H1 (cell line): ENCODE data around the gene GKN2. TPM values are rescaled to one million over a fixed set of nuclear protein-coding genes. Genes with fewer than 3 reads are reported as not detected.

Experiments
- CTCF ChIA-PET: fragments of 300-600 bp; sonication (Branson Sonifier 250); formaldehyde crosslinking; loops from one replicate; lab custom pipeline; 2021; ENCODE audit not compliant: partially characterized antibody; lab: Charles Lee
- POLR2A ChIA-PET: fragments of 300-600 bp; sonication (Branson Sonifier 250); formaldehyde crosslinking; loops from one replicate; lab custom pipeline; 2021; ENCODE audit warnings: inconsistent platforms; ENCODE audit not compliant: partially characterized antibody; lab: Charles Lee
- DNase-seq, 2 experiments: peaks; one replicate each; pipeline versions ENCODE4 v3.0.0 to v3.0.0-alpha.2; 2010 to 2022; ENCODE audit warnings: low spot score in 2 of 2, low read depth in 1 of 2, mixed read lengths in 1 of 2
- FAIRE-seq: peaks from 2 replicates; lab custom pipeline; 2011; peaks lifted over from hg19 to GRCh38; lab: Jason Lieb, UNC
- H2AFZ ChIP-seq: 2 replicates; pipeline ENCODE4 v1.8.1; 2012; ENCODE audit warnings: low read length, inconsistent platforms
- H2AK5ac ChIP-seq: 2 replicates; pipeline ENCODE4 v1.6.1; 2013; ENCODE audit warnings: low read depth, low read length
- H2BK120ac ChIP-seq: replicated peaks from 2 replicates; pipeline ENCODE3; 2013; ENCODE audit warnings: low read depth, low read length, inconsistent platforms
- H2BK12ac ChIP-seq: 2 replicates; pipeline ENCODE4 v1.6.1; 2013; ENCODE audit warnings: low read depth, low read length
- H2BK15ac ChIP-seq: 2 replicates; pipeline ENCODE4 v1.6.1; 2013; ENCODE audit warnings: low read length
- H2BK20ac ChIP-seq: 2 replicates; pipeline ENCODE4 v1.6.1; 2013; ENCODE audit warnings: low read length
- H2BK5ac ChIP-seq: 2 replicates; pipeline ENCODE4 v1.6.1; 2013; ENCODE audit warnings: low read depth, low read length
- H3K14ac ChIP-seq: 2 replicates; pipeline ENCODE4 v1.6.1; 2013; ENCODE audit warnings: inconsistent platforms; ENCODE audit not compliant: insufficient read length
- H3K18ac ChIP-seq: 2 replicates; pipeline ENCODE4 v1.6.1; 2013; ENCODE audit warnings: low read length; ENCODE audit errors: extremely low read depth
- H3K23ac ChIP-seq: 2 replicates; pipeline ENCODE4 v1.6.1; 2013; ENCODE audit warnings: inconsistent platforms; ENCODE audit not compliant: insufficient read length
- H3K23me2 ChIP-seq: 2 replicates; pipeline ENCODE4 v1.6.1; 2013; ENCODE audit warnings: low read depth, low read length
- H3K27ac ChIP-seq: 2 replicates; pipeline ENCODE4 v1.6.1; 2011; ENCODE audit warnings: low read depth, low read length, inconsistent platforms
- H3K27me3 ChIP-seq, 4 experiments: replicated peaks in 1 of 4; 1 replicate in 1 of 4; 2 replicates in 3 of 4; pipeline versions ENCODE4 v1.6.1 to v1.8.1; 2011 to 2013; ENCODE audit warnings: low read length in 3 of 4, mild to moderate bottlenecking in 3 of 4, inconsistent platforms in 2 of 4, mixed read lengths in 2 of 4, moderate library complexity in 1 of 4; ENCODE audit not compliant: control insufficient read depth in 3 of 4, insufficient read depth in 3 of 4; ENCODE audit errors: extremely low read depth in 1 of 4
- H3K36me3 ChIP-seq, 4 experiments: 2 replicates each; pipeline versions ENCODE4 v1.6.1 to v1.8.1; 2011 to 2013; ENCODE audit warnings: mild to moderate bottlenecking in 4 of 4, low read length in 3 of 4, moderate library complexity in 2 of 4, control low read depth in 1 of 4, inconsistent platforms in 1 of 4; ENCODE audit not compliant: insufficient read depth in 4 of 4, control insufficient read depth in 2 of 4
- H3K4ac ChIP-seq: replicated peaks from 2 replicates; pipeline ENCODE3; 2013; ENCODE audit warnings: low read length, low read depth, mixed read lengths, inconsistent platforms; ENCODE audit not compliant: insufficient read length
- H3K4me1 ChIP-seq, 4 experiments: replicated peaks in 1 of 4; 1 replicate in 1 of 4; 2 replicates in 3 of 4; pipeline versions ENCODE4 v1.6.1 to v1.8.1; 2011 to 2013; ENCODE audit warnings: low read length in 3 of 4, inconsistent platforms in 2 of 4, mixed read lengths in 1 of 4; ENCODE audit not compliant: insufficient read depth in 4 of 4, control insufficient read depth in 3 of 4
- H3K4me2 ChIP-seq, 2 experiments: 2 replicates each; pipeline versions ENCODE4 v1.6.1 to v1.8.1; 2011 to 2013; ENCODE audit warnings: low read depth in 2 of 2, low read length in 2 of 2, control low read depth in 1 of 2, inconsistent platforms in 1 of 2, mild to moderate bottlenecking in 1 of 2; ENCODE audit not compliant: insufficient read depth in 1 of 2
- H3K4me3 ChIP-seq, 4 experiments: fragments of 200-600, 300-600 bp in 1 of 4; sonication (generic), shearing (Covaris generic), sonication (Bioruptor Twin) in 1 of 4; 2 replicates each; pipeline versions ENCODE4 v1.5.1 to v1.8.1; 2011 to 2016; ENCODE audit warnings: low read length in 4 of 4, low read depth in 3 of 4, control low read depth in 2 of 4, inconsistent platforms in 2 of 4, mild to moderate bottlenecking in 2 of 4, mixed read lengths in 1 of 4, moderate library complexity in 1 of 4; ENCODE audit not compliant: insufficient read depth in 2 of 4; ENCODE audit errors: extremely low read depth in 1 of 4
- H3K56ac ChIP-seq: replicated peaks from 2 replicates; pipeline ENCODE3; 2013; ENCODE audit warnings: low read depth, mild to moderate bottlenecking, mixed read lengths, low read length, inconsistent platforms; ENCODE audit not compliant: insufficient read length
- H3K79me1 ChIP-seq: 2 replicates; pipeline ENCODE4 v1.6.1; 2013; ENCODE audit warnings: low read depth, low read length, control low read depth
- H3K79me2 ChIP-seq, 2 experiments: 2 replicates each; pipeline versions ENCODE4 v1.6.1 to v1.8.1; 2012 to 2013; ENCODE audit warnings: low read length in 2 of 2, mild to moderate bottlenecking in 2 of 2, inconsistent platforms in 1 of 2; ENCODE audit not compliant: insufficient read depth in 2 of 2, control insufficient read depth in 1 of 2
- H3K9ac ChIP-seq, 4 experiments: replicated peaks in 1 of 4; 1 replicate in 1 of 4; 2 replicates in 3 of 4; pipeline versions ENCODE4 v1.6.1 to v1.8.1; 2011 to 2013; ENCODE audit warnings: low read depth in 3 of 4, low read length in 3 of 4, control low read depth in 2 of 4, mild to moderate bottlenecking in 2 of 4, moderate library complexity in 2 of 4, inconsistent platforms in 1 of 4; ENCODE audit errors: extremely low read depth in 1 of 4
- H3K9me3 ChIP-seq, 2 experiments: 2 replicates each; pipeline versions ENCODE4 v1.6.1 to v1.8.1; 2012 to 2013; ENCODE audit warnings: mild to moderate bottlenecking in 2 of 2, moderate library complexity in 2 of 2, control low read depth in 1 of 2, inconsistent platforms in 1 of 2, low read depth in 1 of 2, low read length in 1 of 2, mixed read lengths in 1 of 2; ENCODE audit not compliant: insufficient read depth in 2 of 2
- H4K20me1 ChIP-seq, 2 experiments: replicated peaks in 1 of 2; 2 replicates each; pipeline versions ENCODE3 to v1.8.1; 2011 to 2013; ENCODE audit warnings: inconsistent platforms in 2 of 2, low read length in 2 of 2, mild to moderate bottlenecking in 1 of 2; ENCODE audit not compliant: insufficient read depth in 2 of 2, control insufficient read depth in 1 of 2
- H4K5ac ChIP-seq: 2 replicates; pipeline ENCODE4 v1.6.1; 2013; ENCODE audit warnings: low read length, low read depth, mixed read lengths, inconsistent platforms; ENCODE audit not compliant: insufficient read length
- H4K8ac ChIP-seq: 2 replicates; pipeline ENCODE4 v1.8.0; 2013; ENCODE audit warnings: mild to moderate bottlenecking, moderate library complexity, low read length, inconsistent platforms; ENCODE audit not compliant: insufficient read depth; ENCODE audit errors: extremely low read depth
- H4K91ac ChIP-seq: replicated peaks from 2 replicates; pipeline ENCODE3; 2013; ENCODE audit warnings: low read length, mixed read lengths, inconsistent platforms; ENCODE audit not compliant: insufficient read length
- CREB1 ChIP-seq: IDR thresholded peaks from 2 replicates; pipeline ENCODE4 v1.6.1; 2012; ENCODE audit warnings: inconsistent platforms
- HDAC2 ChIP-seq, 2 experiments: fragments of 300-600 bp in 1 of 2; sonication (generic) in 1 of 2; IDR thresholded peaks; 2 replicates each; pipeline ENCODE4 v1.6.1; 2011 to 2012; ENCODE audit warnings: low read depth in 2 of 2, low read length in 2 of 2, mild to moderate bottlenecking in 2 of 2, moderate library complexity in 2 of 2, borderline replicate concordance in 1 of 2, inconsistent platforms in 1 of 2
- KDM1A ChIP-seq: fragments of 200-600, 300-600 bp; sonication (generic); IDR thresholded peaks from 2 replicates; pipeline ENCODE4 v1.7.1; 2016; ENCODE audit warnings: mild to moderate bottlenecking, low read length, borderline replicate concordance
- KDM4A ChIP-seq: IDR thresholded peaks from one replicate; pipeline ENCODE4 v1.7.1; 2012; ENCODE audit warnings: low read depth, mild to moderate bottlenecking, moderate library complexity, low read length, inconsistent platforms; ENCODE audit not compliant: severe bottlenecking
- POLR2A ChIP-seq, 2 experiments: IDR thresholded peaks; 1 replicate in 1 of 2; 2 replicates in 1 of 2; pipeline ENCODE4 v1.6.1; 2011; ENCODE audit warnings: low read depth in 2 of 2, low read length in 2 of 2, mild to moderate bottlenecking in 2 of 2; ENCODE audit errors: control extremely low read depth in 1 of 2
- RAD21 ChIP-seq, 2 experiments: IDR thresholded peaks in 1 of 2; conservative IDR thresholded peaks in 1 of 2; 2 replicates each; pipeline ENCODE4 v1.6.1; 2011; ENCODE audit warnings: low read depth in 2 of 2, low read length in 2 of 2, improper control_type of control experiment in 1 of 2, inconsistent platforms in 1 of 2, mild to moderate bottlenecking in 1 of 2, moderate library complexity in 1 of 2
- RBBP5 ChIP-seq: IDR thresholded peaks from 2 replicates; pipeline ENCODE4 v1.7.1; 2012; ENCODE audit warnings: low read depth, mild to moderate bottlenecking, inconsistent platforms, low read length, moderate library complexity, borderline replicate concordance
- SIN3A ChIP-seq, 2 experiments: IDR thresholded peaks in 1 of 2; conservative IDR thresholded peaks in 1 of 2; 2 replicates each; pipeline ENCODE4 v1.6.1; 2011 to 2012; ENCODE audit warnings: low read length in 2 of 2, improper control_type of control experiment in 1 of 2, low read depth in 1 of 2, mild to moderate bottlenecking in 1 of 2
- SP4 ChIP-seq: IDR thresholded peaks from 2 replicates; pipeline ENCODE4 v1.6.1; 2012; ENCODE audit warnings: low read length, inconsistent platforms
- WGBS, 2 experiments: shearing (Covaris generic) in 1 of 2; methylation state at CpG; one replicate each; pipeline versions ENCODE4 v1.1.6 to v1.1.7; 2013 to 2015; ENCODE audit warnings: low lambda C conversion rate in 2 of 2, mixed read lengths in 2 of 2, inconsistent platforms in 1 of 2, low coverage in 1 of 2, missing lambda C conversion rate in 1 of 2; ENCODE audit not compliant: insufficient replicate concordance in 2 of 2, insufficient coverage in 1 of 2, insufficient read length in 1 of 2; ENCODE audit errors: extremely low coverage in 1 of 2, missing lambda C conversion rate in 1 of 2; 5-methylcytosine and 5-hydroxymethylcytosine counted together
- polyA plus RNA-seq, 7 experiments: library from polyadenylated mRNA; depleted of rRNA in 3 of 7; stranded (reverse) in 5 of 7; unstranded in 2 of 7; fragments of >200 nt in 5 of 7; fragments of 200-250 nt in 2 of 7; gene quantifications; 1 replicate in 5 of 7; 2 replicates in 1 of 7; 4 replicates in 1 of 7; pipeline versions ENCODE4 v1.2.1 to v1.2.3, GENCODE V29; 2011 to 2013; ENCODE audit warnings: missing spikeins in 2 of 7, mixed read lengths in 2 of 7
- total RNA-seq: library from RNA; stranded (reverse); fragmentation: NEBNext Ultra II Directional; extraction: Animal tissue kit (Norgen Biotek cat#: 25700); gene quantifications from 2 replicates; pipeline ENCODE4 v1.2.1, GENCODE V29; 2021
- TF ChIP-seq, protein P1 (sequence below): IDR thresholded peaks from 2 replicates; pipeline ENCODE4 v1.6.1; 2012; ENCODE audit warnings: inconsistent platforms

The GKN2 gene
- total and polyA plus RNA-seq, 2 of the 8 experiments (the other 6 are each of a cell fraction or from before 2014, with no cell fraction given): not detected

DNA sequence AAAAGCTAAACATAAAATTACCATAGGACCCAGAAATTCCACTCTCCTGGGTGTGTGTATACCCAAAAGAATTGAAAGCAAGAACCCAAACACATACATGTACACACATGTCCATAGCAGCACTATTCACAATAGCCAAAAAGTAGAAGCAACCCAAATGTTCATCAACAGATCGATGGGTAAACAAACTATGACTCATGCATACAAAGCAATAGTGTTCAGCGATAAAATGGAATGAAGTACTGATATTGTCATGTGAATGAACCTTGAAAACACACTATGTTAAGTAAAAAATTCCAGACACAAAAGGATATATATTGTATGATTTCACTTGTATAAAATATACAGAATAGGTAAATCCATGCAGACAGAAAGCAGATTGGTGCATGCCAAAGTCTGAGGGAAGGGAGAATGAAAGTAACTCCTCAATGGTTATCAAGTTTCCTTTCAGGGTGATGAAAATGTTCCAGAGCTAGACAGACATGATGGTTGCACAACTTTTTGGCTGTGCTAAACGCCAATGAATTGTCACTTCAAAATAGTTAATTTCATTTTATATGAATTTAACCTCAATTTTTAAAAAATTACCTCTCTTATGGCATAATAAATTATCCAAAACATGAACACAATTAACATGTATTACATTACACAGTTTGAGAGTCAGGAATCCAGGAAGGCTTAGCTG is 35.5 kb downstream of the GKN2 start:
- H4K5ac ChIP-seq: no peak overlapping the region
- ChIA-PET POLR2A (no interaction called here), CTCF (interaction anchor here (1.3 to 1.5 kb wide), 3 partner anchors 16 to 208 kb away, joined by 3 to 5 read pairs (median 4); no protein-coding TSS in a partner anchor)
- H3K4me1 ChIP-seq: no peaks in the 10 kb centered on the region; a peak in 2 of 7 replicates
- H3K27me3 ChIP-seq: no peaks in the 10 kb centered on the region
- no peak overlapping the region for H3K23ac ChIP-seq
- DNase-seq (no peak), FAIRE-seq (no peak)
- H2AFZ ChIP-seq: no peak overlapping the region
- H3K79me1 ChIP-seq: no peaks in the 10 kb centered on the region
- no peaks in the 10 kb centered on the region for H3K23me2 ChIP-seq
- no peak overlapping the region for H4K8ac ChIP-seq
- no peak overlapping the region for H2BK5ac ChIP-seq
- no peak overlapping the region for H2BK15ac ChIP-seq
- H2BK120ac ChIP-seq: no peak overlapping the region
- no peak overlapping the region for H4K91ac ChIP-seq
- no peak overlapping the region for H3K9ac ChIP-seq
- no peak for TF ChIP-seq SIN3A (conservative IDR thresholded peaks at IDR 0.05 in 1 of 2, IDR thresholded peaks at IDR 0.05 in 1 of 2; ENCODE audit: low read depth in 1 of 2, low read length in 2 of 2)
- TF ChIP-seq KDM1A: no peak
- no peak for TF ChIP-seq RAD21 (IDR thresholded peaks at IDR 0.05 in 1 of 2, conservative IDR thresholded peaks at IDR 0.05 in 1 of 2; ENCODE audit: low read depth in 2 of 2, low read length in 2 of 2)
- no peak for TF ChIP-seq CREB1
- TF ChIP-seq RBBP5: no peak
- TF ChIP-seq SP4: no peak
- TF ChIP-seq, protein P1, sequence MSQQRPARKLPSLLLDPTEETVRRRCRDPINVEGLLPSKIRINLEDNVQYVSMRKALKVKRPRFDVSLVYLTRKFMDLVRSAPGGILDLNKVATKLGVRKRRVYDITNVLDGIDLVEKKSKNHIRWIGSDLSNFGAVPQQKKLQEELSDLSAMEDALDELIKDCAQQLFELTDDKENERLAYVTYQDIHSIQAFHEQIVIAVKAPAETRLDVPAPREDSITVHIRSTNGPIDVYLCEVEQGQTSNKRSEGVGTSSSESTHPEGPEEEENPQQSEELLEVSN: no peak
- TF ChIP-seq HDAC2 (IDR thresholded peaks at IDR 0.05; ENCODE audit: borderline replicate concordance in 1 of 2, low read depth in 2 of 2, low read length in 2 of 2): no peak
- no peak for TF ChIP-seq POLR2A (IDR thresholded peaks at IDR 0.05; ENCODE audit: control extremely low read depth in 1 of 2, low read depth in 2 of 2, low read length in 2 of 2)
- TF ChIP-seq KDM4A: no peak
- H3K14ac ChIP-seq: no peak overlapping the region
- H3K56ac ChIP-seq: no peak overlapping the region
- no peak overlapping the region for H2BK12ac ChIP-seq
- no peak overlapping the region for H3K4ac ChIP-seq
- no peak overlapping the region for H2BK20ac ChIP-seq
- 95% methylated on average over 3 of the region's 3 CpGs; no CpG with 5 or more reads in 1 of the 2 experiments for whole genome bisulfite sequencing, 2 experiments
- no peak overlapping the region for H2AK5ac ChIP-seq
- no peaks in the 10 kb centered on the region for H4K20me1 ChIP-seq
- no peaks in the 10 kb centered on the region for H3K36me3 ChIP-seq
- H3K18ac ChIP-seq: no peak overlapping the region
- no peaks in the 10 kb centered on the region for H3K79me2 ChIP-seq
- H3K27ac ChIP-seq: no peak overlapping the region
- no peak overlapping the region for H3K4me3 ChIP-seq
- no peak overlapping the region for H3K4me2 ChIP-seq
- H3K9me3 ChIP-seq: no peaks in the 10 kb centered on the region
